ENCODE measurements around the gene ZCWPW1.
A peak's percentile ranks its signal among the peaks of the same experiment; 100 is the strongest.
"Not testable (repeated sequence)": the region's sequence is repeated elsewhere in the genome, so short reads cannot be mapped to it uniquely, and the experiment has no call there.

ZCWPW1 gene

GRCh38 chr7:100455206-100455605 is 26.7 kb upstream of the ZCWPW1 start:
- DNase-seq, result no peak

- DNase-seq, result not testable (repeated sequence)
Measured at GRCh38 chr7:100453854-100454253, 25.4 kb upstream of the ZCWPW1 start.

GRCh38 chr7:100452513-100452912 is 24.0 kb upstream of the ZCWPW1 start:
- no peak for DNase-seq

- no peak for DNase-seq
Measured at GRCh38 chr7:100449190-100449795, 20.8 kb upstream of the ZCWPW1 start.

- not testable (repeated sequence) for DNase-seq
Measured at GRCh38 chr7:100447363-100447762, 18.9 kb upstream of the ZCWPW1 start.

DNA sequence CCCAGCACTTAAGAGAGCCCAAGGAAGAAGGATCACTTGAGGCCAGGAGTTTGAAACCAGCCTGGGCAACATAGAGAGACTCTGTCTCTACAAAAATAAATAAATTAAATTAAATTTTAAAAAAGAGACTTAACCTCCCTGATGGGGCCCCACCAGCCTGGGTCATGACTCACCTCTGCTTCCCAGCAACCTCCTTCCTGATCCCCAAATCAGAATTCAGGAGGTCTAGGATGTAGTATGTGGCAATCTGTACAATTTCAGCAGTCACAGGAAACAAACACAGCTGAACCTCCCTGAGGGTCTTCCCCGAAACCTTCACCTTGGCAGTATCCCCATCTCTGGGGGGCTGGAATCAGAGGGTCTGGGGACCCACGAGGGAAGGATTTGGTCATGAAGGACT is 17.5 kb upstream of the ZCWPW1 start:
- DNase-seq, result no peak

DNA sequence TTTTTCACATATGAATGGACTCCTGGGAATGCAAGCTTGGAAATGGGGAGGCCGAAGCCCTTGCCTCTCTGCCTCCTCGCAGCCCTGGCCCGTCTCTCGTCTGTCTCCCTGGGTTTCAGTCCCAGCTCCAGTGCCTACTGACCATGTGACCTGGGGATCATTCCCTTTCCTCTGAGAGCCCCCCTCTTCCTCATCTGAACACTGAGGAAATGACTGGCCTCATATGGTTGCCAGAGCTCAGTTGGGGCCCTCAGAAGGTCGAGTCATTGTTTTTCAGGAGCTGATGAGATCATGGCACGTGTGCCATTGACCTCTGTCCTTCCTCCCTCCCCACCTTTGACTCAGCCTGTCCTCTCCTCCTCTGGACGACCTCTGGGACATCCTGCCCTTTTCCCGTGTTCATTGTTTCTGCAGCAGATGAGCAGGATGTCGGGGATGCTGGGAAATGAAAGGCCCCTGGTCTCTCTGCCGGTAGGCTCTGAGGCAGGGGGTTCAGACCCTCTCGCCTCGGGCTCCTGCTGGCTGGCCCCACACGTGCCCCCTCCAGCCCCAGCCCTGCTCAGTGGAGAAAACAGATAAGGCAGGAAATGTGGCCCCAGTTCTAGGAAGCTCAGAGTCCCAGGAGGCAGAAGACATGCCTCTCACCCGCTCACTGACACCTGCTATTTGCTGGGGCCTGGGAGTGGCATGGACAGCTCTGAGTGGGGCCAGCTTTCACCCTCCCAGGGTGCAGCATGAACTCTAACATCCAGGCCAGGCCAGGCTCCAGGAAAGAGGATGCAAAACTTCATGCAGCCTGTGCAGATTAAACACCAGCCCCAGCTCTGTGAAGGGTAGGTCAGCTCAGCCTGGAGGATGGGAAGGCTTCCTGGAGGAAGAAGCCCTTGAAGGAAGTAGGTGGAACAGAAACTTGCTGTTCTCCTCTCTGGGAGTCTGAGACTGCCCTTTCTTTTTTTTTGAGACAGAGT is 16.1 kb upstream of the ZCWPW1 start:
- no peak for DNase-seq

DNA sequence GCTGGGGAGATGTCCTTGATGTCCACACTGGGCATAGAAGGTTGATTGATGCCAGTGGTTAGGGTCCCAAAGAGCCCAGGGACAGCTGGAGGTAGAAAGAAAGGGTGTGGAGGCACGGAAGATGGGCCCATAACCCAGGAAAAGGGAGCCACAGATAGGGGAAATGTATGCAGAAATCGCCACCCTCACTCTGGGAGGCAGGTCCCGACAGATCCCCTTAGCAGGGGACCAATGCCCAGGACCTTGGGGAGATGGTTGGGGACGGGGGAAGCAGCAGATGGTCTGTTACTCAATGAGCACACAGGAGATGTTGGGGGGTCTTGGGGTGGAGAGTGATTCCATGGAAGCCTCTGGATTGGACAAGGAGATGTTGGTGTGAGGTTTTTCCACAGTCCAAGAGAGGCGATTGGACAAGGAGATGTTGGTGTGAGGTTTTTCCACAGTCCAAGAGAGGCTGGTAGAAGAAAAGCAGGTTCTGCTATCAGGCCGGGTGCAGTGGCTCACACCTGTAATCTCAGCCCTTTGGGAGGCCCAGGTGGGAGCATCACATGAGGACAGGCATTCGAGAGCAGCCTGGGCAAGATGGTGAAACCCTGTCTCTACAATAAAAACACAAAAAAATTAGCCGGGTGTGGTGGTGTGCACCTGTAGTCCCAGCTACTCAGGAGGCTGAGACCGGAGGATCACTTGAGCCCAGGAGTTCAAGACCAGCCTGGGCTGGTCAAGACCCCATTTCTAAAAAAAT is 14.8 kb upstream of the ZCWPW1 start:
- DNase-seq, result no peak

DNA sequence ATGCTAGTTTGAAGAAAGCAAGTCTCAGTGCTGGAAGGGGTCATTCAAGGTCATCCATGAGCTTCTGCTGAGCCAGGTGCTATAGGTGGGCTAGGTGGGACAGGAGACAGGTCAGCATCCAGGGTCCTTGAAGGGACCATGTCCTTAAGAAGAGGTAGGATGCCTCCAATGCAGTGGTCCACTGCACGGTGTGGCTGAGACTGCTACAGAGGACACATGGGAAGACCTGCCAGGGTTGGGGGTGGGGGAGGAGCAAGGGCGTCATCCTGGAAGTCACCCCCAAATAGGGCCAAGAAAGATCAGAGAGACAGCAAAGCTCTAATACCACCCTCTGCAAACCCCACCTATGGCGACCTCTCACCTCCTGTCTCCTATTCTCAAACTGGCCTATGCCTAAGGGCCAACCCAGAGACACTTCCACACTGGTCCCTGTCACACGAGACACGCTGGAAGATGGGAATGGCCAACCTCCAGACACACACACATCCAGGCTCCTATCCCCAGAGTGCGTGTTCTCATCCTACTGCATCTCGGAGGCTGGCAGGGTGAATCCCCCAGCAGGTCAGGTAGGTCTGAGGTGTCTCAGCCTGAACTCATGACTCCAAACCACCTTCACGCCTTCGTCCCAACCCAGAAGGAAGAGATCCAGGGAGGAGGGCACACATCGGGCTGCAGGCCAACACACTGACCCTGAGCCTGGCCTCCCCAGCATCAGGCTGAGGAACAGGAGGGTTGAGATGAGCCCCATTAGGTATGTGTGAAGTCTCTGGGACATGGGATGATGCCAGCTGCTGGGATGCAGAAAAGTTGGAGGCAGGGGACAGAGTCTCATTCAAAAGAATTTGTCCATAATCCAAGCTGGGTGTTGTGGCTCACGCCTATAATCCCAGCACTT is 13.4 kb upstream of the ZCWPW1 start:
- DNase-seq, result no peak

GRCh38 chr7:100439244-100439643 is 10.7 kb upstream of the ZCWPW1 start:
- not testable (repeated sequence) for DNase-seq

- DNase-seq, result not testable (repeated sequence)
Measured at GRCh38 chr7:100438731-100439130, 10.2 kb upstream of the ZCWPW1 start.

GRCh38 chr7:100438172-100438571 is 9.7 kb upstream of the ZCWPW1 start:
- DNase-seq, result no peak

DNA sequence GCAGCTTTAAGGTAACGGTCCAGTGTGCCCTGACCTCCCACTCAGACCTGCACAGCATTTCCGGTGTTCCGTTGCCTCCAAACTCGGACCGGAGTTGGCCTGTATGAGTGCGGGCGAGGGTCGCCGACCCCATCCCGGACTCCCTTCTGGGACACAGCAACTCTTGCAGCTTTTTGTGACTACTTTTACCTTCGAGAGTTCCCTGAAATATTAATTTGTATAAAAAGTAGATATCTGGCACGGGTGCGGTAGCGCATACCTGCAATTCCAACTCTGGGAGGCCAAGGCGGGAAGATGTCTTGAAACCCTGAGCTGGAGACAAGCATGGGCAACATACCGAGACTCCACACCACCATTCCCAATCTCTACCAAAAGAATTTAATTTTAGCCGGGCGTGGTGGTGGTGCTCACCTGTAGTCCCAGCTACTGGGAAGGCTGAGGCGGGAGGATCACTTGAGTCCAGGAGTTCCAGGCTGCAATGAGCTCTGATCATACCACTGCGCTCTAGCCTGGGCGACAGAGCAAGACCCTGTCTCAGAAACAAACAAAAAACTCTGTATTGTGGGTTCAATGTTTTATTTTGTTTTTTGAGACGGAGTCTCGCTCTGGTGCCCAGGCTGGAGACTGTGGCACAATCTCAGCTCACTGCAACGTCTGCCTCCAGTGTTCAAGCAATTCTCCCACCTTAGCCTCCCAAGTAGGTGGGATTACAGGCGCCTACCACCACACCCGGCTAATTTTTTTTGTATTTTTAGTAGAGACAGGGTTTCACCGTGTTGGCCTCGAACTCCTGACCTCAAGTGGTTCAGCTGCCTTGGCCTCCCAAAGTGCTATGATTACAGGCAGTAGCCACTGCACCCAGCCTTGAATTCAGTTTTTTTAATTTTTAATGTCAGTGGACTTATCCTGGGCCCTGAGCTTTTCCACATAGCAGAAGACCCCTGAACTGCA is 8.9 kb upstream of the ZCWPW1 start:
- DNase-seq, result no peak

- peak; percentile 31 to 38 for DNase-seq
Measured at GRCh38 chr7:100435401-100436304, 7.2 kb upstream of the ZCWPW1 start.

DNA sequence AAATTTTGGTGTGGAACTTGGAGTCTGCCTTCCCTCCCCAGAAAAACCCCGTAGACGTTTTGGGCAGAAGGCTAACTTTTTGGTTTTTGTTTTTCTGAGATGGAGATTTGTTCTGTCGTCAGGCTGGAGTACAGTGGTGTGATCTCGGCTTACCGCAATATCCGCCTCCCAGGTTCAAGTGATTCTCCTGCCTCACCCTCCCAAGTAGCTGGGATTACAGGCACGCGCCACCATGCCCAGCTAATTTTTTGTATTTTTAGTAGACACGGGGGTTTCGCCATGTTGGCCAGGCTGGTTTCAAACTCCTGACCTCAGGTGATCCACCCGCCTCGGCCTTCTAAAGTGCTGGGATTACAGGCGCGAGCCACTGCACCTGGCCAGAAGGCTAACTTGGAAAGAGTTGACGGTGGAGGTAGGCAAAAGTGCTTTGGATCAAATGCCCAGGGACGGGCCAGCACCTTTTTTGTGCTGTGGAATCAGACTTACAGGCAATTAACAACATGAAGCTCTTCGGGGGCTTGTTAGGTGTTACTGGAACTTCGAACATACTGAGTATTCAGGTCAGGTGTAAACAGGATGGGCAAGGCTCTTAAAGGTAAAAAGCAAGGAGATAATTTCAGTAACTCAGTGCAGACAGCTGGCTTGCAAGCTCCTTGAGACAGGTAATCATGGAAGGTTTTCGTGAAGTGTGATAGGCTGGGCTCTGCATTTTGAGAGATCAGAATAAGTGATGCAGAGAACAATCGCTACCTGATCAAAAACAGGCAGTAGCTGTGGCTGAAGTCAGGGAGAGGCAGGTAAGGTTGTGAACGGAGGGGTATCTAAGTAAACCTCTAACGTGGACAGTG is 6.0 kb upstream of the ZCWPW1 start:
- DNase-seq, result no peak

DNA sequence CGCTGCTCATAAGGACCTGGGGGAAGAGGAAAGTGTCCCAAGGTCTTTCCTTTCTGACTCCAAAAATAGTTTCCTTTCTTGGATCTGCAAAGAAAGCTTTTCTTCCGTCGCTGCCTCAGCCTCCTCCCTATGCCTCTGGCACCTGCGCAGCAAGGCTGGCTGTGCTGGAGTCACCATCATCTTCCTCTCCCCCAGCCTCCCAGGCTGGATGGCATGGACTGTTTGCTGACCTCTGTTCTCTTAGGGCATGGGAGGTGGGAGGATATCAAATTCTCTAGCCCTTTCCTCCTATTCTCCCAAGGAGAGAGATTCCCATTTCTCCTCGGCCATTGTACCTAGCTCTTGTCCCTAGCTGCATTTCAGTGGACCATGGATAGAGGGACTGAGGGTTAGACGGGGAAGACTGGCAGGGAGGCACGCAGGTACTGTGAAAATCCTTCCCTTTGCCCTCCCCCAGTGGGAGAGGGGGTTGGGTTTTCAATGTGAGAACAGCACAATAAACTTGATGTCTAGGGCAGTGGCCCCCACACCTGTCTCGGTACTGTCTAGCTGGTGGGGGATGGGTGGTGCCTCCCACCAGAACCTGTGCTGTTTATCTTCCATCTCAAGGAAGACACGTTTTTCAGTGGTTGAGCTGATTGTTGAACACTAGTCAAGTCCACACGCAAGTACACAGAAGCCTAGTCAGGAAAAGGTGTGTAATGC is 5.2 kb upstream of the ZCWPW1 start:
- DNase-seq, result no peak

DNA sequence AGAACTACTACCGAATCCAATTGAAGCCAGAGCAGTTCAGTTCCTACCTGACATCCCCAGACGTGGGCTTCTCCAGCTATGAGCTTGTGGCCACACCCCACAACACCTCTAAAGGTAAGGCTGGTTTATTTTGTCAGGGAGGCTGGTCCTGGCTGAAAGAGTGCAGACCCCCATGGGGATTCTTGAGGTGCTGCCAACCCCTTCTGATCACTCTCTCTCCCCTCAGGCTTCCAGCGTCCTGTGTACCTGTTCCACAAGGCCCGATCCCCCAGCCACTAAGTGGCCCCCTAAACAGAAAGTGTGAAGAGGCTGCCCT is 4.7 kb upstream of the ZCWPW1 start:
- DNase-seq, result no peak

GRCh38 chr7:100432621-100433275 is 4.2 kb upstream of the ZCWPW1 start:
- DNase-seq, result no peak
